Measurements from ENCODE around the gene SIAH1.

DNA sequence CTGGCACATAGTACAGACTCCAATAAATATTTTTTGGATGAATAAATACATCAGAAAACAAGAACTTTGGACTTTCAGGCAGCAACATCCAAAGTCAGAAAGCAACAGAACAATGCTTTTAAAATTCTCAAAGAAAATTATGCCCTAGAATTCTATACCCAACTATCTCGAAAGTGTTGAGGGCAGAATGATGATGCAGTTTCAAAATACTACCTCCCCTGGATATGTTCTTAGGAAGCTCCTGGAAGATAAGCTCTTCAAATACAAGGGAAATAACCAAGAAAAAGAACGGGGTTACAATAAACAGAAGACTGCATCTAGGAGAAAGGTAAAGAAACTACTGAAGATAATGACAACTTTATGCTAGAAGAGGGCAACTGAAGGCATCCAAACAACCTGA is 11.0 kb downstream of the SIAH1 start:
- TF ChIP-seq EZH2 (IDR thresholded peaks at IDR 0.05; ENCODE audit: borderline replicate concordance, insufficient read depth, low read length, poor library complexity, severe bottlenecking): no peak
- no peak for TF ChIP-seq CTCF (IDR thresholded peaks at IDR 0.05; ENCODE audit: poor library complexity, severe bottlenecking)
- TF ChIP-seq, protein P1, sequence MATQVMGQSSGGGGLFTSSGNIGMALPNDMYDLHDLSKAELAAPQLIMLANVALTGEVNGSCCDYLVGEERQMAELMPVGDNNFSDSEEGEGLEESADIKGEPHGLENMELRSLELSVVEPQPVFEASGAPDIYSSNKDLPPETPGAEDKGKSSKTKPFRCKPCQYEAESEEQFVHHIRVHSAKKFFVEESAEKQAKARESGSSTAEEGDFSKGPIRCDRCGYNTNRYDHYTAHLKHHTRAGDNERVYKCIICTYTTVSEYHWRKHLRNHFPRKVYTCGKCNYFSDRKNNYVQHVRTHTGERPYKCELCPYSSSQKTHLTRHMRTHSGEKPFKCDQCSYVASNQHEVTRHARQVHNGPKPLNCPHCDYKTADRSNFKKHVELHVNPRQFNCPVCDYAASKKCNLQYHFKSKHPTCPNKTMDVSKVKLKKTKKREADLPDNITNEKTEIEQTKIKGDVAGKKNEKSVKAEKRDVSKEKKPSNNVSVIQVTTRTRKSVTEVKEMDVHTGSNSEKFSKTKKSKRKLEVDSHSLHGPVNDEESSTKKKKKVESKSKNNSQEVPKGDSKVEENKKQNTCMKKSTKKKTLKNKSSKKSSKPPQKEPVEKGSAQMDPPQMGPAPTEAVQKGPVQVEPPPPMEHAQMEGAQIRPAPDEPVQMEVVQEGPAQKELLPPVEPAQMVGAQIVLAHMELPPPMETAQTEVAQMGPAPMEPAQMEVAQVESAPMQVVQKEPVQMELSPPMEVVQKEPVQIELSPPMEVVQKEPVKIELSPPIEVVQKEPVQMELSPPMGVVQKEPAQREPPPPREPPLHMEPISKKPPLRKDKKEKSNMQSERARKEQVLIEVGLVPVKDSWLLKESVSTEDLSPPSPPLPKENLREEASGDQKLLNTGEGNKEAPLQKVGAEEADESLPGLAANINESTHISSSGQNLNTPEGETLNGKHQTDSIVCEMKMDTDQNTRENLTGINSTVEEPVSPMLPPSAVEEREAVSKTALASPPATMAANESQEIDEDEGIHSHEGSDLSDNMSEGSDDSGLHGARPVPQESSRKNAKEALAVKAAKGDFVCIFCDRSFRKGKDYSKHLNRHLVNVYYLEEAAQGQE (IDR thresholded peaks at IDR 0.05; ENCODE audit: borderline replicate concordance): no peak
- TF ChIP-seq EP300 (conservative IDR thresholded peaks at IDR 0.05; ENCODE audit: poor library complexity, severe bottlenecking): no peak
- TF ChIP-seq TAF1 (IDR thresholded peaks at IDR 0.05; ENCODE audit: low read depth): no peak
- no peak for TF ChIP-seq RAD21 (conservative IDR thresholded peaks at IDR 0.05)
- no peak for TF ChIP-seq POLR2AphosphoS5 (IDR thresholded peaks at IDR 0.05)
- no peak for TF ChIP-seq SMC3 (conservative IDR thresholded peaks at IDR 0.05; ENCODE audit: poor library complexity)

All from neural cell (in vitro differentiated cells).